WI38 (cell line): ENCODE data around the gene DNAJC1.

Experiments
- H3K4me3 ChIP-seq: 2 replicates; pipeline ENCODE4 v1.5.1; 2011; ENCODE audit warnings: low read depth, mild to moderate bottlenecking, control low read depth, low read length
- TF ChIP-seq, protein P1 (sequence below): IDR thresholded peaks from 2 replicates; pipeline ENCODE4 v1.5.1; 2012; ENCODE audit warnings: low read depth, mild to moderate bottlenecking, control low read depth, low read length

The DNAJC1 gene

DNA sequence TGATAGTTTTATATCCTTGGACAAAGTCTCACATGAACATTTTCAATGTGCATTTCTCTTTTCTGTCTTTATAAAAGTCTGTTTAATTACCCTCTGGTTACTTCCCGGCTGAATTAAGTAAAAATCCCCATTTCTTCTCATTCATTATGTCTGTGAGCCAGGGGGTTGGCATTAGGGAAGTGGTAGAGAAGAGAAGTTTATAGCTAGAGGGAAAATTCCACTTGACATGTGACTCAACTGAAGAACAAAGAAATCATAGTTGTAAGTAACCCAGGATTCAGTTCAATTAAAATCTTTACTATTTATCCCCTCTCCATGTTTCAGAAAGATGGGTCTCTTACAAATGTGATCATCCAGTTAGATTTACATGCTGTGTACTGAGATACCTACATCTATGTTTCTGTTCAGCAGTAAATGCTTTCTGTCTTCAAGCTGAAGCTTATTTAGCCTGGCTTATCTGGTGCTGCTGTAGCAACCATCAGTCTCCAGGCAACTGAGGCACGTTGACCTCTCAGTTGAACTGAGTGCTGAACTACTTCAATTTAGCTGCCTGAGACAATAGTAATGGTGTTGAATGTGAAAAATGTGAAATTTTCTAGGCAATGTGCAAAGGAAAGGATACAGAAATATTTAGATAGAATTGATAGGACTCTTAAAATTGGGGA, 287.9 kb downstream of the DNAJC1 start:
- TF ChIP-seq, protein P1, sequence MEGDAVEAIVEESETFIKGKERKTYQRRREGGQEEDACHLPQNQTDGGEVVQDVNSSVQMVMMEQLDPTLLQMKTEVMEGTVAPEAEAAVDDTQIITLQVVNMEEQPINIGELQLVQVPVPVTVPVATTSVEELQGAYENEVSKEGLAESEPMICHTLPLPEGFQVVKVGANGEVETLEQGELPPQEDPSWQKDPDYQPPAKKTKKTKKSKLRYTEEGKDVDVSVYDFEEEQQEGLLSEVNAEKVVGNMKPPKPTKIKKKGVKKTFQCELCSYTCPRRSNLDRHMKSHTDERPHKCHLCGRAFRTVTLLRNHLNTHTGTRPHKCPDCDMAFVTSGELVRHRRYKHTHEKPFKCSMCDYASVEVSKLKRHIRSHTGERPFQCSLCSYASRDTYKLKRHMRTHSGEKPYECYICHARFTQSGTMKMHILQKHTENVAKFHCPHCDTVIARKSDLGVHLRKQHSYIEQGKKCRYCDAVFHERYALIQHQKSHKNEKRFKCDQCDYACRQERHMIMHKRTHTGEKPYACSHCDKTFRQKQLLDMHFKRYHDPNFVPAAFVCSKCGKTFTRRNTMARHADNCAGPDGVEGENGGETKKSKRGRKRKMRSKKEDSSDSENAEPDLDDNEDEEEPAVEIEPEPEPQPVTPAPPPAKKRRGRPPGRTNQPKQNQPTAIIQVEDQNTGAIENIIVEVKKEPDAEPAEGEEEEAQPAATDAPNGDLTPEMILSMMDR: no peak
- H3K4me3 ChIP-seq: no peak overlapping the region

DNA sequence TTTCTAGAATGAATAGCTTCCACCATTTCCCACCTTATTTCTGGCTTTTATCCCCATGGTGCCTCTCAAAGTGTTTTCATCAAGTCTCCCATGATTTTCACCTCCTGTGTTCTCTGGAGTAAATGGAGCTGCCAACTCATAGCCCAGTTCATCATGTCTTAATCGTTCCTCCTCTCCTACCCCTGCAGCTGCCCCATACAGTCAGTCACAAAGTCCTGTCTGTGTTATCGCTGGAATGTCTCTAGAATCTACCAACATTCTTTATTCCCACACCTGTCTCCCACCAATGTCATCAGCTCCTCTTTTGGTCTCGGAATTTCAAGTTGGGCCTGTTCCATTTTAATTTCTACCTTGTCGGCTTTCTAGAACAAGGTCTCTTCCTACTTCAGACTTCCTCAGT, 290.6 kb downstream of the DNAJC1 start:
- no peak overlapping the region for H3K4me3 ChIP-seq
- TF ChIP-seq, protein P1: no peak

DNA sequence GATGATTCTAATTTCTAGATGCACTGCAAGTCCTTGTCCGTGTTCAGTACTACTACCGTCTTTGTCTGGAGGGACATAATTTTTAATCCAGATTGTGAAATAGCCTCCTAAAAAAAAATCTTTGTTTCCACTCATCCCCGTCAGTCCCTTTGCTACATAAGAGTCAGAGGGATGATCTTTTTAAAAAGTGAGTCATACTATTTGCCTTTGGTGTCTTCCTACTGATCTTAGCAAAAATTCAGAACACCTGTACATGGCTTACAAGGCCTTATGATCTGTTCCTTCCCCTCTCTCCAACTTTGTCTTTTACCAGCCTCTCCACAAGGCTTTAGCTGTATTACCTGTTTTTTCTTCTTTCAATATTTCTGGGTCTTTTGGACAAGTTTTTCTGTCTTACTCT, 296.0 kb downstream of the DNAJC1 start:
- TF ChIP-seq, protein P1: no peak
- no peak overlapping the region for H3K4me3 ChIP-seq
